ENCODE results near the gene LRRC23.
"Not testable (repeated sequence)": the region's sequence is repeated elsewhere in the genome, so short reads cannot be mapped to it uniquely, and the experiment has no call there.

The LRRC23 gene, protein sequence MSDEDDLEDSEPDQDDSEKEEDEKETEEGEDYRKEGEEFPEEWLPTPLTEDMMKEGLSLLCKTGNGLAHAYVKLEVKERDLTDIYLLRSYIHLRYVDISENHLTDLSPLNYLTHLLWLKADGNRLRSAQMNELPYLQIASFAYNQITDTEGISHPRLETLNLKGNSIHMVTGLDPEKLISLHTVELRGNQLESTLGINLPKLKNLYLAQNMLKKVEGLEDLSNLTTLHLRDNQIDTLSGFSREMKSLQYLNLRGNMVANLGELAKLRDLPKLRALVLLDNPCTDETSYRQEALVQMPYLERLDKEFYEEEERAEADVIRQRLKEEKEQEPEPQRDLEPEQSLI

GRCh38 chr12:6904280-6905276 lies at the start of gene LRRC23:
Gene LRRC23 (plus strand): TSS chr12:6904822. CDS start chr12:6905634, 812 bp downstream.
- DNase-seq: peak; percentile 81 to 100 (median 96)

DNA sequence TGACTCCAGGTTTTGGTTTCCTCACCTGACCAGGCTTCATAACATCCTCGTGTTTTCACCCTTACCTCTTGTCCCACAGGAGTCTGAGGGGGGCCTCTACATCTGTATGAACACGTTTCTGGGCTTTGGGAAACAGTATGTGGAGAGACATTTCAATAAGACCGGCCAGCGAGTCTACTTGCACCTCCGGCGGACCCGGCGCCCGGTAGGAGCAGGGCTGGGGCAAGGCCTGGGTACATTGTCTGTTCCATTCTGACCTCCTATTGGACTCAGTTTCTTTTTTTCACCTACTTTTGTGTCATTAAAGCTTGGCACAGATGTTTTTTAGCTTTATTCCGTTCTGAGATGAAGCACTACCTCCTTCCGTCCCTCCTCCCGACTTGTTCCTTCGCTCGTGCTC lies 49.3 kb upstream of the LRRC23 start:
- DNase-seq: no peak

- DNase-seq: no peak
These were observed 45.8 kb upstream of the LRRC23 start for GRCh38 chr12:6858799-6859198.

- no peak for DNase-seq
These were observed 44.5 kb upstream of the LRRC23 start for GRCh38 chr12:6860116-6860515.

DNA sequence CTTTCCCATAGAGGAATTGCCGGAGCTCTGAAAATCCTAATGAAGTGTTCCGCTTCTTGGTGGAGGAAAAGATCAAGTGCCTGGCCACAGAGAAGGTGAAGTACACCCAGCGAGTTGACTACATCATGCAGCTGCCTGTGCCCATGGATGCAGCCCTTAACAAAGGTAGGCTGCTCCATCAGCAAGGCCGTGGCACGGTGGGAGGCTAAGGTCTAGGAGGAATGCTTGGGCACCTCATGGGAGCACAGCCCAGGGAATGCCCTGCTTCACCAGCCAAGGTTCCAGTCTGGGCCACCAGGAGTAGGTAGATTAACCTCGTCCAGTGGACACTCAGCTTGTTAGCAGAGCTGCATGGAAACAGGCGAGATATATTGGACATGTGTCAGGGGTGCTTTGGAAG lies 43.7 kb upstream of the LRRC23 start:
- DNase-seq: no peak

GRCh38 chr12:6861391-6861790 lies 43.2 kb upstream of the LRRC23 start:
- DNase-seq: no peak

DNA sequence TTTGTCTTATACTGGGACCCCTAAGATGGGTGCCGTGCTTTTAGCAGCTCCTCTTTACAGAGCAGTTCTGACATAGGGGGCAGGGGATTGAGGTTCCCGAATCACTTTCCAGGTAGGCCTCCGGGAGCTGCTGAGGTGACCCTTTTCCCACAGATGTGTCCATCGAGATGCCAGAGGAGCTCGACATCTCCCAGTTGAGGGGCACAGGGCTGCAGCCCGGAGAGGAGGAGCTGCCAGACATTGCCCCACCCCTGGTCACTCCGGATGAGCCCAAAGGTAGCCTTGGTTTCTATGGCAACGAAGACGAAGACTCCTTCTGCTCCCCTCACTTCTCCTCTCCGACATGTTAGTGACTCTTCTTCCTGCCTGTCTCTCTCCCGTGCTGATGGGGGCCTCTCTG lies 41.6 kb upstream of the LRRC23 start:
- DNase-seq: no peak

- DNase-seq: no peak
These were observed 40.9 kb upstream of the LRRC23 start for GRCh38 chr12:6863586-6864321.

GRCh38 chr12:6865307-6865706 lies 39.3 kb upstream of the LRRC23 start:
- DNase-seq: not testable (repeated sequence)

DNA sequence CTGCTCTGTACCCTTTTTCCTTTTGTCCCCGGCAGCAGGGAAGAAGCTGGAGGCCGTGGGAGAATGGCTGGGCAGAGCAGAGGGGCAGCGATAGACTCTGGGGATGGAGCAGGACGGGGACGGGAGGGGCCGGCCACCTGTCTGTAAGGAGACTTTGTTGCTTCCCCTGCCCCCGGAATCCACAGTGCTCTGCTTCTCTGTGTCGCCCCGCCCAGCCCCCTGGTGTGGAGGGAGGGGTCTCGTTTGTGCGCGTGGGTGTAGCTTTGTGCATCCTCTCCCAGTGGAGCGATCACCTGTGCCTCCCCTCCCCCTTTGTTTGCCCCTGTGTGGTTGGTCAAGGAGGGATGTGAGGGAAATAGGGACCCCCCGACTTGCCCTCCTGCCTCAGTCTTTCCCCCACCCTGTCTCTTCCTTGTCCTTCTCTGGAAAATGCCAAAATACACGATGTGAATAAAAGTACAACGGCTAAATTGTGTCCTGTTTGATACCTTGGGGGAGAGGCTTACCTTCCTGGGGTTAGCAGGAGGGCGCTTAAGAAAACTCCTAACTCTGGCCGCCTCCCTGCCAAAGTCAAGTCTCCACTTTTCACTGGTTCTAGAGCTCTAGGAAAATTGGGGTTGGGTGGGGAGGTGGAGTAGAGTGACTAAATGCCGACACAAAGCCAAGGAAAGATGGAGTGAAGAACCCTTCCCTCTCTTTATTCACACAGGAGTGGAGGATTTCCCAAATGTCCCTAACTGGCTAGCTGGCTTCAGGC lies 38.3 kb upstream of the LRRC23 start:
- DNase-seq: no peak

- peak in 15 of 58 donors; percentile 22 to 81 (median 56) for DNase-seq
These were observed 37.7 kb upstream of the LRRC23 start for GRCh38 chr12:6866920-6867412.

- peak in 57 of 58 donors; percentile 15 to 92 (median 80) for DNase-seq
These were observed 37.0 kb upstream of the LRRC23 start, which contains the start of gene TPI1 for GRCh38 chr12:6867413-6868210. Gene TPI1 (plus strand): TSS chr12:6867531. CDS start chr12:6867567, 36 bp downstream.

GRCh38 chr12:6868211-6869048 lies 36.2 kb upstream of the LRRC23 start:
- peak in 7 of 58 donors; percentile 3 to 58 (median 17) for DNase-seq

DNA sequence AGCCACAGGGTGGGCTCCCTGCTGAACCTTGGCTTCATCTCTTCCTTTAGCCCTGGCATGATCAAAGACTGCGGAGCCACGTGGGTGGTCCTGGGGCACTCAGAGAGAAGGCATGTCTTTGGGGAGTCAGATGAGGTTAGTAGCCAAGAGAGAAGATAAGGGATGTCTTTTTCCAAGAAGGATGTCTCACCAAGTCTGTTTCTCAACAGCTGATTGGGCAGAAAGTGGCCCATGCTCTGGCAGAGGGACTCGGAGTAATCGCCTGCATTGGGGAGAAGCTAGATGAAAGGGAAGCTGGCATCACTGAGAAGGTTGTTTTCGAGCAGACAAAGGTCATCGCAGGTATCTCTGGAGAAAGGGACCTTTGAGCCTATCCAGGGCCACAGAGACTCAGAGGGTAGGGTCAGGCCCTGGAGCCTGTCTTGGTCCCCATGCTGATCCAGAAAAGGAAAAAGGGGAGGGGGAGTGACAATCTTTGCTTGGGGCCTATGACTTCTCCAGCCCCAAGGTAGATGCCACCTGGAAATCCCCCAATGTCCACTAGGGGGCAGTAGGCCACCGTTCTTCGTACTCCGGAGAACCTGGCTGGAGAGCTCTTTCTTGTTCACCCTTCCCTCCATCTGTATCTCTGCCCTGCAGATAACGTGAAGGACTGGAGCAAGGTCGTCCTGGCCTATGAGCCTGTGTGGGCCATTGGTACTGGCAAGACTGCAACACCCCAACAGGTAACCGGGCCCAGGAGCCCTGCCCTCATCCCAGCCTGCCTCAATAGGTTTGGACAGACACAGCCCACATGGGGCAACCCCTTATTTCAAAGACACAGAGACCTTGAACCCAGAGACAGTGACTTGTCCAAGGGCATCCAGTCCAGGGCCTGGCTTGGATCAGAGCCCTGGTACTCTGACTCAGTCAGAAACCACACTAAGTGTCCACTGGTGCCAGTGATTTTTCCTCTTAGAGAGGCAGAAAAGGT lies 35.3 kb upstream of the LRRC23 start:
- peak in 53 of 58 donors; percentile 4 to 82 (median 49) for DNase-seq

DNA sequence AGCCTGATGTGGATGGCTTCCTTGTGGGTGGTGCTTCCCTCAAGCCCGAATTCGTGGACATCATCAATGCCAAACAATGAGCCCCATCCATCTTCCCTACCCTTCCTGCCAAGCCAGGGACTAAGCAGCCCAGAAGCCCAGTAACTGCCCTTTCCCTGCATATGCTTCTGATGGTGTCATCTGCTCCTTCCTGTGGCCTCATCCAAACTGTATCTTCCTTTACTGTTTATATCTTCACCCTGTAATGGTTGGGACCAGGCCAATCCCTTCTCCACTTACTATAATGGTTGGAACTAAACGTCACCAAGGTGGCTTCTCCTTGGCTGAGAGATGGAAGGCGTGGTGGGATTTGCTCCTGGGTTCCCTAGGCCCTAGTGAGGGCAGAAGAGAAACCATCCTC lies 34.3 kb upstream of the LRRC23 start:
- not testable (repeated sequence) for DNase-seq

GRCh38 chr12:6871052-6871957 lies 33.3 kb upstream of the LRRC23 start:
- peak in 6 of 58 donors; percentile 6 to 10 (median 8) for DNase-seq

All from anterior cingulate cortex (tissue), 58 donors.